HL-60 (cell line): ENCODE data around the gene C1orf210.

ENCODE experiments used
- DNase-seq, 2 experiments: peaks; one replicate each; pipeline ENCODE4 v3.0.0-alpha.2; 2010 to 2020; ENCODE audit warnings: low read depth in 1 of 2, low spot score in 1 of 2
- H3K27ac ChIP-seq: fragments of 250-450 bp; sonication (Bioruptor Pico); replicated peaks from 2 replicates; pipeline ENCODE4 v1.5.1; 2020; ENCODE audit warnings: mild to moderate bottlenecking, moderate library complexity
- H3K27me3 ChIP-seq: fragments of 250-450 bp; sonication (Bioruptor Pico); 2 replicates; pipeline ENCODE4 v1.5.1; 2021; ENCODE audit warnings: mild to moderate bottlenecking, moderate library complexity; ENCODE audit not compliant: insufficient read depth, poor library complexity, severe bottlenecking
- H3K4me3 ChIP-seq: replicated peaks from 2 replicates; pipeline ENCODE4 v1.5.1; 2011; ENCODE audit warnings: mild to moderate bottlenecking, control low read depth, low read length; ENCODE audit not compliant: insufficient read depth
- GABPA ChIP-seq: IDR thresholded peaks from 2 replicates; pipeline ENCODE4 v1.6.1; 2012; ENCODE audit warnings: low read depth
- POLR2AphosphoS5 ChIP-seq: IDR thresholded peaks from 2 replicates; pipeline ENCODE4 v1.6.1; 2012; ENCODE audit warnings: low read depth
- SPI1 ChIP-seq: IDR thresholded peaks from 2 replicates; pipeline ENCODE4 v1.6.1; 2012; ENCODE audit warnings: low read depth, mild to moderate bottlenecking, borderline replicate concordance
- TF ChIP-seq, protein P1 (sequence below): IDR thresholded peaks from 2 replicates; pipeline ENCODE4 v1.6.1; 2012; ENCODE audit warnings: low read depth; ENCODE audit not compliant: insufficient replicate concordance
- TF ChIP-seq, protein P2 (sequence below): IDR thresholded peaks from one replicate; pipeline ENCODE4 v1.5.1; 2011; ENCODE audit warnings: low read length, control low read depth, inconsistent platforms; ENCODE audit not compliant: insufficient read depth

The C1orf210 gene

DNA sequence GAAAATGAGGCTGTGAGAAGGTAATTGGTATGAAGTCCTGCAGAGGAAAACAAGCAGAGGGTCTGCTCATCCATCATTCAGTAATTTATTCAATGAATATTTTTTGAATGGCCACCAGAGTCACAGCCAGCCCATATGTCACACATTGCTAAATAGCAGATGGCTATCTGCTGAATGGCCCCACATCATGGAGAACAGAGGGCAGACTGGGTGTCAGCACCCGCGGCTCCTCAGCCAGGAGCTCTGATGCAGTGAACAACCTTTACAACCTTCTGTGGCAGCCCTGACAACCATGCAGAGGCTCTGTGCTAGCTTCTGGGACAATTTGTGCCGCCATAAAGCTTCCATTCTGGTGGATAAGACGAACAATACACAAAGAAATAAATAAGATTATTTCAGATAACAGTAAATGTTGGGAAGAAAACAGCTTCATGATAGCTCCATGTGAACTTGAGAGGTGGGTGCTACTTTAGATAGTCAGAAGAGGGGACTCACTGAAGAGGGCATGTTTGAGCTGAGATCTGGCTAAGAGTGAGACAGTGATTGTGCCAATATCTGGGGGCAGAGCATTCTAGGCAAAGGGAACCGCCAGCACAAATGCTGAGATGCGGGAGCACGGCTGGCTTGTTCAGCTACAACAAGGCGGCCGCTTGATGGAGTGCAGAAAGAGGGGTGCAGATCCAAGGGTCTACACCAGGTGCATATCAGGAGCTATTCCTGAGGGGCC lies 2.8 kb upstream of the C1orf210 start:
- H3K27ac ChIP-seq = no peak overlapping the region
- no peak for DNase-seq
- H3K27me3 ChIP-seq = no peaks in the 10 kb centered on the region
- H3K4me3 ChIP-seq = no peak overlapping the region
- TF ChIP-seq POLR2AphosphoS5 (no peak), GABPA (no peak)
- TF ChIP-seq, protein P1, sequence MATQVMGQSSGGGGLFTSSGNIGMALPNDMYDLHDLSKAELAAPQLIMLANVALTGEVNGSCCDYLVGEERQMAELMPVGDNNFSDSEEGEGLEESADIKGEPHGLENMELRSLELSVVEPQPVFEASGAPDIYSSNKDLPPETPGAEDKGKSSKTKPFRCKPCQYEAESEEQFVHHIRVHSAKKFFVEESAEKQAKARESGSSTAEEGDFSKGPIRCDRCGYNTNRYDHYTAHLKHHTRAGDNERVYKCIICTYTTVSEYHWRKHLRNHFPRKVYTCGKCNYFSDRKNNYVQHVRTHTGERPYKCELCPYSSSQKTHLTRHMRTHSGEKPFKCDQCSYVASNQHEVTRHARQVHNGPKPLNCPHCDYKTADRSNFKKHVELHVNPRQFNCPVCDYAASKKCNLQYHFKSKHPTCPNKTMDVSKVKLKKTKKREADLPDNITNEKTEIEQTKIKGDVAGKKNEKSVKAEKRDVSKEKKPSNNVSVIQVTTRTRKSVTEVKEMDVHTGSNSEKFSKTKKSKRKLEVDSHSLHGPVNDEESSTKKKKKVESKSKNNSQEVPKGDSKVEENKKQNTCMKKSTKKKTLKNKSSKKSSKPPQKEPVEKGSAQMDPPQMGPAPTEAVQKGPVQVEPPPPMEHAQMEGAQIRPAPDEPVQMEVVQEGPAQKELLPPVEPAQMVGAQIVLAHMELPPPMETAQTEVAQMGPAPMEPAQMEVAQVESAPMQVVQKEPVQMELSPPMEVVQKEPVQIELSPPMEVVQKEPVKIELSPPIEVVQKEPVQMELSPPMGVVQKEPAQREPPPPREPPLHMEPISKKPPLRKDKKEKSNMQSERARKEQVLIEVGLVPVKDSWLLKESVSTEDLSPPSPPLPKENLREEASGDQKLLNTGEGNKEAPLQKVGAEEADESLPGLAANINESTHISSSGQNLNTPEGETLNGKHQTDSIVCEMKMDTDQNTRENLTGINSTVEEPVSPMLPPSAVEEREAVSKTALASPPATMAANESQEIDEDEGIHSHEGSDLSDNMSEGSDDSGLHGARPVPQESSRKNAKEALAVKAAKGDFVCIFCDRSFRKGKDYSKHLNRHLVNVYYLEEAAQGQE = no peak
- TF ChIP-seq, protein P2, sequence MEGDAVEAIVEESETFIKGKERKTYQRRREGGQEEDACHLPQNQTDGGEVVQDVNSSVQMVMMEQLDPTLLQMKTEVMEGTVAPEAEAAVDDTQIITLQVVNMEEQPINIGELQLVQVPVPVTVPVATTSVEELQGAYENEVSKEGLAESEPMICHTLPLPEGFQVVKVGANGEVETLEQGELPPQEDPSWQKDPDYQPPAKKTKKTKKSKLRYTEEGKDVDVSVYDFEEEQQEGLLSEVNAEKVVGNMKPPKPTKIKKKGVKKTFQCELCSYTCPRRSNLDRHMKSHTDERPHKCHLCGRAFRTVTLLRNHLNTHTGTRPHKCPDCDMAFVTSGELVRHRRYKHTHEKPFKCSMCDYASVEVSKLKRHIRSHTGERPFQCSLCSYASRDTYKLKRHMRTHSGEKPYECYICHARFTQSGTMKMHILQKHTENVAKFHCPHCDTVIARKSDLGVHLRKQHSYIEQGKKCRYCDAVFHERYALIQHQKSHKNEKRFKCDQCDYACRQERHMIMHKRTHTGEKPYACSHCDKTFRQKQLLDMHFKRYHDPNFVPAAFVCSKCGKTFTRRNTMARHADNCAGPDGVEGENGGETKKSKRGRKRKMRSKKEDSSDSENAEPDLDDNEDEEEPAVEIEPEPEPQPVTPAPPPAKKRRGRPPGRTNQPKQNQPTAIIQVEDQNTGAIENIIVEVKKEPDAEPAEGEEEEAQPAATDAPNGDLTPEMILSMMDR = no peak

DNA sequence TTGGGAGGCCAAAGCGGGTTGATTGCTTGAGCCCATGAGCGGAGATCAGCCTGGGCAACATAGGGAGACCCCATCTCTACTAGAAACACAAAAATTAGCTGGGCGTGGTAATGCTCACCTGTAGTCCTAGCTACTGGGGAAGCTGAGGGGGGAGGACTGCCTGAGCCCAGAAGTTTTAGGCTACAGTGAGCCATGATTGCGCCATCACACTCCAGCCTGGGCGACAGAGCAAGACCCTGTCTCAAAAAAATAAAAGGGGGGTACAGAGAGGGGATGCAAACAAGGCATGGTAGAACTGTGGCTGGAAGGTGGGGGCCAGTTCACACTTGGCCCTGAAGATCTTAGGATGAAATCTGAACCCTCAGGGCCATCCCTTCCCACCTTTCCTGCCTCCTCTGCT lies 1.2 kb upstream of the C1orf210 start:
- no peak for DNase-seq
- TF ChIP-seq POLR2AphosphoS5 (no peak), SPI1 (no peak), GABPA (no peak)
- TF ChIP-seq, protein P1 = no peak
- Histone ChIP-seq H3K27me3 (no peaks in the 10 kb centered on the region), H3K27ac (no peak overlapping the region), H3K4me3 (no peak overlapping the region)

DNA sequence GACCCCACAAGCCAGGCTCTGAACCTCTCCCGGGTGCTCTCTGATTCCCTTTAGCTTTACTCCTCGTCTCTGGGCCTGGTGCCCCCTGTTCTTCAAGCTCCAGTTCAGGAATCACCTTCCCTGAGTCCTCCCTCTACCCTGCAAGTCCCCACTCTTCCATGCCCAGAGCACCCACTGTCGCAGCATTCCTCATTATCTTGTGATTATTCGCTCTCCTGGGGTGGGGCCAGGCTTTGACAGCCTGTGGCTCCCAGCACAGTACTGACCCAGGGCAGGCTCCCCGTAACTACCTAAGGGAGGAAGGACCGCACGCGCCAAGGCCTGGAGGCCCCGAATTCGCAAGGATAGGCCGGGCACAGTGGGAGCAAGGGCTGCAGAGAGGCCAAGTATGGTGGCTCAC lies 734 bp upstream of the C1orf210 start:
- Histone ChIP-seq H3K27ac (no peak overlapping the region), H3K27me3 (no peaks in the 10 kb centered on the region), H3K4me3 (no peak overlapping the region)
- no peak for DNase-seq
- TF ChIP-seq SPI1 = no peak
- no peak for TF ChIP-seq GABPA
- TF ChIP-seq, protein P2 = no peak
- TF ChIP-seq, protein P1 = no peak
- TF ChIP-seq POLR2AphosphoS5 = no peak
